NCI-H128 (cell line): Measurements from ENCODE around the gene THUMPD2.
"Not testable (repeated sequence)": the region's sequence is repeated elsewhere in the genome, so short reads cannot be mapped to it uniquely, and the experiment has no call there.

Source experiments
- DNase-seq: peaks from one replicate; lab custom pipeline; 2025; ENCODE audit not compliant: unreplicated experiment; lab: John Stamatoyannopoulos, UW

THUMPD2 gene, protein sequence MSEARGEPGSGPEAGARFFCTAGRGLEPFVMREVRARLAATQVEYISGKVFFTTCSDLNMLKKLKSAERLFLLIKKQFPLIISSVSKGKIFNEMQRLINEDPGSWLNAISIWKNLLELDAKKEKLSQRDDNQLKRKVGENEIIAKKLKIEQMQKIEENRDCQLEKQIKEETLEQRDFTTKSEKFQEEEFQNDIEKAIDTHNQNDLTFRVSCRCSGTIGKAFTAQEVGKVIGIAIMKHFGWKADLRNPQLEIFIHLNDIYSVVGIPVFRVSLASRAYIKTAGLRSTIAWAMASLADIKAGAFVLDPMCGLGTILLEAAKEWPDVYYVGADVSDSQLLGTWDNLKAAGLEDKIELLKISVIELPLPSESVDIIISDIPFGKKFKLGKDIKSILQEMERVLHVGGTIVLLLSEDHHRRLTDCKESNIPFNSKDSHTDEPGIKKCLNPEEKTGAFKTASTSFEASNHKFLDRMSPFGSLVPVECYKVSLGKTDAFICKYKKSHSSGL

DNA sequence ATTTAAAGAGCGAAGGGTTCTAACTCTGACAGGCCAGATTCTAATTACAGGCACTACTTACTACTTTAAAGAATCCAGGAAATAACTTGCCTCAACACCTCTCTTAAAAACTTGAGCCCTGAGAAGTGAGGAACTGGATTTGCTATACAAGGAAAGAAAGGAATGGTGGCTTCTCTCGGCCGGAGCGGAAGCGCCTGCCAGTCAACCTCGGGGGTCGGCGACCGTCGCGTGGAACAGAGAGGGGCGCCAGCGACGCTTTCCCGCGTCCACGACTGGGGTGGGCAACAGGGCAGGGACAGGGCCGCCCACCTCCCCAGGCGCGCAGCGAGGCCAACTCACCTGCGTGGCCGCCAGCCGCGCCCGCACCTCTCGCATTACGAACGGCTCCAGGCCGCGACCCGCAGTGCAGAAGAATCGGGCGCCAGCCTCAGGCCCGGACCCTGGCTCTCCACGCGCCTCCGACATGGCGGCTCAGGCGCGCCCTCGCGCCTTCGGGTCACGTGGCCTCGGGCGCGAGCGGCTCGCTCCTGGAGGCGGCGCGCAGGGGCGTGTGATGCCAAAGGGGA is at the start of gene THUMPD2:
THUMPD2 (minus strand) TSS at position 484 of the 566 bp plus-strand sequence; CDS start at position 465, 19 bp downstream.
- DNase-seq = peak; percentile 57

DNA sequence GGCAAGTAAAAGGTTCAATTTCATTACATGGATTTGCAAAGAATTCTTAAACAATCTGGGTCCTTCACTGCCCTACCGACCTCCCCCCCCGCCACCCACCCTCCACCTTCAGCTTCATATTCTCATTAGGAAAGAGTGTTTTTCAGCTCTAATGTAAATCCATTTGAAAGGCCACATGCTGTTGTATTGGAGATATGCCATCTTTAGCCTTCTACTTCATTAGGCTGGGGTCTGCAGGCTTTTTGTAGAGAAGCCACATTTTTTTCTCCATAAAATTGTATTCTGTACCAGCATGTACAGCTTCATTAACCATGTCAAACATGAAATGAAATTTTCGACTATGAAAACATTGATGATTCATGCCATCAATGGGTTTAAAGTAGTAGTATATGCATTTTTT is 42.8 kb upstream of the THUMPD2 start:
- no peak for DNase-seq

DNA sequence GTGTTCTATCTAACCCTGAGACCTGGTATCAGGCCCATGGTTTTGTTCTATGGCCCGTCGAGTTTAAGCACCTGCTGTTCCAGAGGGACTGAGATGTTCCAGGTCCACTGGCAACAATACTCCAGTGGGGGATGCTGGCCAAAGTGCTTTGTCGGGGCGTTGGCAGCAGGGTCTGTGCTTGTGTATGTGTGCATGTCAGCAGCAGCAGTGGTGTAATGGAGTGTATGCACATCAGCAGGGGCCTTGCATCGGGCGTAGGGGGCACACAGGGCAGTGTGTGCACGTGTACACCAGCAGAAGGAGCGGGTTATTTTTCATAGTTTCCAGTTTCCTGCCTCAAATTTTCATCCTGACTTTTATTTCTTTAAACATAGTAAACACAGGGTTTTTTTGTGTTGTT is 37.8 kb upstream of the THUMPD2 start:
- DNase-seq = no peak

DNA sequence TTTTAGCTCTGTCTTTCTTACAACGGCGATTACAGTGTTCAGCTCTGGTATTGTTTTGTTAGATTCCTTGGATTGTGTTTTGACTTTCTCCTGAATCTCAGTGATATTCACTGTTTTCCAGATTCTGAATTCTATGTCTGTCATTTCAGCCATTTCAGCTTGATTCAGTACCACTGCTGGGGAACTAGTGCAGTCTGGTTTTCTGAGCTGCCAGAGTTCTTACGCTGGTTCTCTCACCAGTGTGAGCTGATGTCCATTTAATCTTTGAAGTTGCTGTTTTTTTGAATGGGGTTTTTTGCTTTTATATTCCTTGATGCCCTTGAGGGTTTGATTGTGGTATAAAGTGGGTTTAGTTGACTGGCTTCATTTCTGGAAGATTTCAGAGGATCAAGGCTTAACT is 37.4 kb upstream of the THUMPD2 start:
- DNase-seq = no peak

DNA sequence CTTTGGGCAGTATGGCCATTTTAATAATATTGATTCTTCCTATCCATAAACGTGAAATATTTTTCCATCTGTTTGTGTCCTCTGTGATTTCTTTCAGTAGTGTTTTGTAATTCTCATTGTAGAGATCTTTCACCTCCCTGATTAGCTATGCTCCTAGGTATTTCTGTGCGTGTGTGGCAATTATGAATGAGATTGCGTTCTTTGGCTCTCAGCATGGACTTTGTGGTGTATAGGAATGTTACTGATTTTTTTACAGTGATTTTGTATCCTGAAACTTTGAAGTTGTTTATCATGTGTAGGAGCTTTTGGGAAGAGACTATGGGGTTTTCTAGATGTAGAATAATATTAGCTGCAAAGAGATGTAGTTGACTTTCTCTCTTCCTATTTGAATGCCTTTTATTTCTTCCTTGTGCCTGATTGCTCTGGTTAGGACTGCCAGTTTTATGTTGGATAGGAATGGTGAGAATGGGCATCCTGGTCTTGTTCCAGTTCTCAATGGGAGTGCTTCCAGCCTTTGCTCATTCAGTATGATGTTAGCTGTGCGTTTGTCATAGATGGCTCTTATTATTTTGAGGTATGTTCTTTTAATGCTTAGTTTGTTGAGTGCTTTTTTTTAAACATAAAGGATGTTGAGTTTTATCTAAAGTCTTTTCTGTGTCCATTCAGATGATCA is 27.0 kb upstream of the THUMPD2 start:
- DNase-seq = no peak

DNA sequence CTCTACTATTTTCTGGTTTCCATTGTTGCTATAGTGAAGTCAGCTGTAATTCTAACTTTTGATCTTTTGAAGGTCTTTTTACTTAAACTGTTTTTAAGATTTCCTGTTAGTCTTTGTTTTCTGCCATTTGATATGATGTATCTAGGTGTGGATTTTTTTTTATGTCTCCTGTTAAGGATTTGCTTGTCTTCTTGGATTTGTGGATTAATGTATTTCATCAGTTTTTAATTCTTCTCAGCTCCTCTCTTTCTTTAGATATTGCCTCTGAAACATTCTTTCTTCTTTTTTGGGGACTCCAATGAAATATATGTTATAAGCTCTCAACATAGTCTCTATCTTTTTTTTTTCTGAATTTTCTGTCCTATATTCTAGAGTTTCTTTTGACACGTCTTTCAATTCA is 24.8 kb upstream of the THUMPD2 start:
- DNase-seq = no peak

DNA sequence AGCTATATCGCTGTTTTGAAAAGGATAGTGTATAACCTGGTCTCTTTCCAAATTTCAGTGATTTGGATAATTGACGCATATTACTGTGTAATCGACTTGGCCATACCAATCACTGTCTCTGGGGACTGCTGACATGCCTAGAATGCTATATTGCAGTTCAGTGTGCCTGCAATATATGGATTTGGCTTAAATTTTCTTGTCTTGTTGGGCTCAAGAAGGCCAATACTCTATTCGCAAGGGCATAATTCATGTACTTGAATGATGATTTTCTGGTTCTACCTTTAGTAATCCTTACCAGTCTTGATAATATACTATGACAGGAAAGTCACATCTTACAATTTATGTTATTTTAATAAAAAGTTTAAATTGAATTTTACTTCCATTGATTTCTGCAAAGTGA is 21.7 kb upstream of the THUMPD2 start:
- no peak for DNase-seq

DNA sequence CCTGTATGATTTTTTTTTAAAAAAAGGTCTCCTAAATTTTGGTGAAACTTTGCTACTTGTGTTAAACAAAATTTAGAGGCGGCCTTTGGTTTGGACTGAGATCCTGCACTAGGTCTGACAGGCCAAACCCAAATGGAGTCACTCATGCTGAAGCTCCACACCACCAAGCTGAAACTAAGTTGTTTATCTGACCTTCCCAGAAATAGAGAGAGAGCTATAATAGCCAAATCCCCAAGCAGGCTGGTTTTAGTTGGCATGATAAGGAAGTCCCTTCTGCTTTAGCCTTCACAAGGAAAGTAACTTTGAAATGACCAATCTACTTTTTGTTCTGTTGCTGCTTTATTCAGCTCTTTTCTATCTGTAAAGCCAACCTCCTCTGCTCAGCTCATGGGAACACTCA is 17.1 kb upstream of the THUMPD2 start:
- DNase-seq = no peak

DNA sequence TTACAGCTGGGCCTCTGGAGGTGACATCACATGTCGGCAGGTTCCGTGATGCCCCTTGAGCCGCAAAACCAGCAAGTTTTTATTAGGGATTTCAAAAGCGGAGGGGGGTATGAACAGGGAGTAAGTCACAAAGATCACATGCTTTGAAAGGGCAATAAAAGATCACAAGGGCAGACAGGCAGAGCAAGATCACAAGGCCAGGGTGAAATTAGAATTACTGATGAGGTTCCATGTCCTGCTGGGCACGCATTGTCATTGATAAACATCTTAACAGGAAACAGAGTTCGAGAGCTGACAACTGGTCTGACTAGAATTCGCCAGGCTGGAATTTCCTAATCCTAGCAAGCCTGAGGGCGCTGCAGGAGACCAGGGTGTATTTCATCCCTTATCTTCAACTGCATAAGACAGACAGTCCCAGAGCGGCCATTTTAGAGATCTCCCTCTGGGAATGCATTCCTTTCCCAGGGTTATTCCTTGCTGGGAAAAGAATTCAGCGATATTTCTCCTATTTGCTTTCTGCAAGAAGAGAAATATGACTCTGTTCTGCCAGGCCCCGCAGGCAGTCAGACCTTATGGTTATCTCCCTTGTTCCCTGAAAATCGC is 11.3 kb upstream of the THUMPD2 start:
- not testable (repeated sequence) for DNase-seq

DNA sequence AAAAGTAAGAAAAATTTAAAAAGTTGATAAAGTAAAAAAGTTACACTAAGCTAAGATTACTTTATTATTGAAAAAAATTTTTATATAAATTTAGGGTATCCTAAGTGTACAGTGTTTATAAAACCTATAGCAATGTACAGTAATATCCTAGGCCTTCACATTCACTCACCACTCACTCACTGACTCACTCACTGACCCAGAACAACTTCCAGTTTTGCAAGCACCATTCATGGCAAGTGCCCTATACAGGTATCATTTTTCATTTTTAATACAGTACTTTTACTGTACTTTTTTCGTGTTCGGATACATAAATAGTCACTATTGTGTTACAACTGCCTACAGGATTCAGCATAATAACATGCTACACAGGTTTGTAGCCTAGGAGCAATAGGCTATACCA is 8.9 kb upstream of the THUMPD2 start:
- DNase-seq = no peak

DNA sequence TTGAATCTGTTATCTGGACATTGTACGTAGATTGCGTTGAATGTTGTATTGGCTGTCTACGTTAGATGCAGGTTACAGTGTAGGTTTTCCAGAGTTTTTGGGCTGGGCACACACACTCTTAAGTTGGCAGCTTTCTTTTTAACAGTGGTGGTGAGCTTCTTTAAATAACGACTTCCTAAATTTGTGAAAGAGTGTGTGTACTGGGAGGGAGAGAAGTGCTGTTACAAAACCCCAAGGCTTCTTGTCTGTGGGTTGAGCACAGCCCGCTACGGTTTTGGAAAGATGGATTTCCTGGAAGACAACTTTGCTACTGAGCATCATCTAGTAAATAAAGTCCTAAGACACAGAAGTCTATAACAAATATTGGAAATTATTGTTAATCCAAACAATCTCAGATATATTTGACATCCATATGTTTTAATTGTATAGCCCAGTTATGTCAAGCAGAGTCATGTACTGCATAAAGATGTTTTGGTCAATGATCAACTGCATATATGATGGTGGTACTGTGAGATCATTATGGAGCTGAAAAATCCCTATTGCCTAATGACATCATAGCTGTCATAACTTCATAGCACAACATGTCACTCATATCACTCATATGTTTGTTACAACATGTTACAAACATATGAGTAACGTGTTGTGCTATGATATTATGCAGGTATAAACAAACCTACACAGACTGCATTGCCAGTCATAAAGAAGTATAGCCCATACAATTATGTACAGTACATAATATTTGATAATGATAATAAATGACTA is 7.9 kb upstream of the THUMPD2 start:
- no peak for DNase-seq

DNA sequence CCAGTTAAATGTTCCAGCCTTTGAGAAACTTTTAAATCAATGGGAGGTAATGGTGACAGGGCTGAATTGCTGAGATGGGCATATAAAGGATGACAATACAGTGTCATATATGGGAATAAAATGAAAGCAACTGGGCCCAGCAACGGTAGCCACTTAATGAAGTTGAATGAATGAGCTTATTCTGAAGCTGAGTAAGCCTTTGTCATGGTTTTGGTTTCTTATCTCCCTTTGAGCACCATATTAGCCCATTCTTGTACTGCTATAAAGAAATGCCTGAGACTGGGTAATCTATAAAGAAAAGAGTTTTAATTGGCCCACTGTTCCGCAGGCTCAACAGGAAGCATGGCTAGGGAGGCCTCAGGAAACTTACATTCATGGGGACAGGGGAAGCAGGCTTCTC is 3.5 kb upstream of the THUMPD2 start:
- DNase-seq = no peak

DNA sequence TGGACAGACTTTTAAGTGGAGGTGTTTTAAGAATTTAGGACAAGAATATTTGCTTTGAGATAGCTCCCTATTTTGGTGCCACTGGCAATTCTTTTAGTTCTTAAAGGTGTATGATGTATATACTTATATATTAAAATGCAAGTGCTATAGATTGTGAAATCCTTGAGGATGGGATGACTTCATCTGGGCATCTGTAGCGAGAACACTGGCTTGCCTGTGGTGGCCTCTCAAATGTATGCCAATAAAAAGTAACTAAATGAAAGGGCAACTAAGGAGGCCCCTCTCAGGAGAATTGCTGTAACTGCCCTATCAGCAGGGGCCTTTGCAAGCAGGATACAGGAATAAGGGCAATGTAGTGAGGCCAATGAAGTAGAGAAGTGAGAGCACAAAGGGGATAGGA is 2.6 kb upstream of the THUMPD2 start:
- no peak for DNase-seq

DNA sequence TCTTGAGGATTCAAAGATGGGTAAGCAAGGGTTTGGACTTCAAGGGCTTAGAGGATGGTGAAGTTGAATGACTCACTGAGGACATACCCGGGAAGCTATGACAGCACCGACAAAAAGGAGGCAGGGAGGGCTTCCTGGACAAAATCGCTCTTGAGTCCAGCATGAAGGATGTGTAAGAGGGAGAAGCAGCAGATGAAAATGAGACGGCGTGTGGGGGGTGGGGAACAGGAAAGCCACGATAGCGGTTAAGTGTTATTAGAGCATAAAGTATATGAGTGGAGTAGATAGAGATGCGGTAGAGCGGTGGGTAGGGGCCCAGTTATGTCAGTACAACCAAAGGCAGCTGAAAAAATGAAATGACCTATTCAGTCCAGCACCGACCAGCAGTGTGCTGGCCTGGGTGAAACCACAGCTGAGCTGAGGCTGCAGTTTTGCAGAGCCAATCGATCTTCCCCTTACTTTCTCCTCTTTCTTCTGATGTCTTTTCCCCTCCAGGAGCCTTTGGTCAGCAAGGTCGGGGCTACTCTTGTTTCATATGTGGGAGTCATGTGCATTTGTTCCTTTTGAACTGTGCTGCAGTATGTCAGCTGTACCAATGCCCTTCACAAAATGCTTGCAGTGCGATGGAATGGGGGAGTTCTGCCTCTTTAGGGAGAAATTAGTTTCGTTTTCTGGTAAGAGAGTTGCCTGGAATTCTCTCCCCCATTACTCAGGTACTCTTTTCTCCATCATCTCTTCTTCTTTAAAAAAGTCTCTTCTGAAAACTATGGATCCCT is 2.0 kb upstream of the THUMPD2 start:
- no peak for DNase-seq

DNA sequence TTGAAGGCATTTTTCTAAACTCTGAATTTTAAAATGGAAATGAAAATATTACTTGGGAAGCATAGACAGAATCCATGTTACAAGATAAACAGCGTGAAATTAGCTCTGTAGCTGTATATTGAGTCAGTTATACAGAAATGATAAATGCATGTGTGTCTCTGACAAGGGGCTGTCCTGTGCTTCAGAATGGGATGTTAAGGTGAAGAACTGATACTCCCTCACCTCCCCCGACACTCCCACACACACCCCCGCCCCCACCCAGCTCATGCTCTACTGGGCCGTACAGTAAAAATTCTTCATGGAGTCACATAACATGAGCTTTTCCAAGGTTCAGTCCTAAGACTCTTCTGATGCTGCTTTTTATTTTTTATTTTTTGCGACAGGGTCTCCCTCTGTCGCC is 869 bp upstream of the THUMPD2 start:
- no peak for DNase-seq

DNA sequence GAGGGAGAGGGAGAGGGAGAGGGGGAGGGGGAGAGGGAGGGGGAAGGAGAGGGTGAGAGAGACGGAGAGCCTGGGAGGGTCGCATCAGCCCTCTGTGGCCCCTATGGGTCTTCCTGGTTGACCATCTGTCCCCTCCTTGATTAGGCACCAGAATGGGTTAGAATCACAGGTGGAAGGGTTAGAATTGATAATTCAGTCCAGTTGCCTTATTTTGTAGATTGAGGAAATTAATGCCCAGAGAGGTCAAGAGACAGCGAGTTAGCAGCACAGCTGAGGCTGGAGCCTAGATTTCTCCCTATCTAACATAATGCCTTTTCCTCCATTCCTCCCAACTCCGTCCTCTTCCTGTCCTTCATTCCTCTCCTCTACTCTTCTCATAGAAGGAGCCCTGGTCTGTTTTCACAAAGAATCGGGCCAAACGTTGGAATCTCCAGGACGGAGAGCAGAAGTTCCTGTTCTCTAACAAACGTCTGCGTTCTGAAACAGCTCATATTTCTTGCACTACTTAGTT is 338 bp upstream of the THUMPD2 start:
- DNase-seq = no peak

DNA sequence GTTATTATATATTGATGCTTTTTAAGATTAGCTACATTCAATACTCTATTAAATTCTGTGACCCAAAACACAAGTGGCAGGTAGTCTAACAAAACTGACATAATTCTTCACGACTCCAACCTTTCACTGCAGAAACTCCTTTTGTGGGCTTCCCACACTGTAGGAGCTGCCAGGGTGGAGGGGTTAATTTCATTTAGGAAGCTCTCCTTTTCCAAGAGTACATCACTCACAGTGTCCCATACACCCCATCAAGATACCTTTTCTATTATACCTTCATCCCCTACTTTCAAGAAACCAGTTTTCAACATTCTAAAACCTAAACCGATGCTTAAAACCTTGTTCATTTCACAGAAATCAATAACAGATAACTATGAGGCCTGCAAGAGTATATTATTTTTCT is 825 bp downstream of the THUMPD2 start:
- DNase-seq = no peak

DNA sequence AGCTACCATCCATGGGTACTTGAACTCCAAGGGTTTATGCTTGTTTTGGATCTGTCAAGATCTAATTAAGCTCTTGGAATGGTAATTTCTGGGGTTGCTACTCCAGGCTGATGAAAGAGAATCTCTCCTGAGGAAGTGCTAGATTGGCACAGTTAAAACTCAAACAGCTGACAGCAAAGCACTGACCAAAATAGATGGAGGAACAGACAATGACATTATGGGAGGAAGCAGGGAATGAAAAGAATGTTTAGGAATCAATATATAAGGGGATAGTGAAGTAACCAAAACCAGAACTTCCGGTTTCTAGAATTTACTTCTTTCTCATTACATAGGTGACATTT is 6.3 kb downstream of the THUMPD2 start:
- no peak for DNase-seq

DNA sequence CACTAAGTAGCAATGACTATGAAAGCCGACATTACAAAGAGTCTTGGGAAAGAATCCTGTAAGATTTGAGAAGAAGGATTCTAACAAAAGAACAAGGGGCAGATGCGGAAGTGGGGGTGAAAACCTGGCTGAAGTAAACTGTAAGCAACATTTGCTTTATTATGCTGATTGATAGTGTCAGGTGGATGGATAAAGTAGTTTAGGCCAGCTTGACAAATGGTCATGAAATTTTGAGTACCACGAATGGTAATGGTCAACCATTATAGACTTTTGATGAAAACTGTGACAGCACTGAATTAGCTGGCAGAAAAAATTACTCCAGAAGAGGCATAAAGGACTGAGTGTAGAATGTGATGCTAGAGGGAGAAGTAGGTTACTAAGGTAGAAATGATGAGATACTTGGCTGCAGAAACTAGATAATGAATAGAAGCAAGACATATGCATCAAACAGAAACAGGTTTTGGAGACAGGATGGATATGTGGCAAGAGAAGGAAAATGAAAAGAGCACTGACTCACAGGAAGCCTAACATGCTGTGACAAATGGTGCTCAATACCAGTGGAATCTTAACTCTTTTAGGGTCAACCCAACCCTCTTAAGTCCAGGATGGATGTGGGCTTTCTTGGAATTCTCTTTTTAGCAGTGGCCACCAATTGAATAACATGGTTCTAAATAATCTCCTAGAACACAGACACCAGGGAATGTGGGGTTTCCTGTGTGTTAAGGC is 6.8 kb downstream of the THUMPD2 start:
- DNase-seq = no peak
